ENCODE results near the gene FARP2. TPM values are rescaled to one million over a fixed set of nuclear protein-coding genes. Genes with fewer than 3 reads are reported as not detected.

The FARP2 gene
- total and polyA plus RNA-seq, 2 of the 13 experiments (the other 11 are each of a cell fraction or from before 2014, with no cell fraction given), result 28.0 to 45.4 TPM

DNA sequence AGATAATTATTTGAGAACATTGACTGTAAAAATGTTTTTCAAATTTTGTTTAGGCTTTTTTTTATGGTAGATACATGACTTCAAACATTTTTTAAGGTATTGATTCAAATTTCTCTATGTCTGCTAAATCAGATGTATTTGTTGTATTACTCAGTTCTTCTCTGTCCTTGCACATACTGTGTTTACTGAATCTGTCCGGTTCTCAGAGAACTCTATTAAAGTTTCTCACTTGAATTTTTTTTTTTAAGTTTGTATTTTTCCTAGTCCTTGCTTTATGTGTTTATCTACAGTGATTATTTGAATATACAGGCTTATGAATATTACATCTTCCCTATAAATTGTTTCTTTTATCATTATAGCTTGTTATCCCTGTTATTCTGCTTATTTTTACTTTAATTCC is 35.1 kb upstream of the FARP2 start:
- no peak for FAIRE-seq
- ChIA-PET POLR2A (interaction anchor here (2.3 kb wide), 1 partner anchor 30 kb away, joined by 6 read pairs; no protein-coding TSS in a partner anchor), CTCF (ENCODE audit: low intra/inter-chr PET ratio, low total read pairs) (no interaction called here)
- no peaks in the 10 kb centered on the region for H3K9me3 ChIP-seq (ENCODE audit: low read length)
- H3K27me3 ChIP-seq (ENCODE audit: control insufficient read depth in 1 of 2, insufficient read depth in 2 of 2, low read length in 2 of 2), result no peaks in the 10 kb centered on the region; a peak in 1 of 5 replicates
- intact Hi-C loops (cut with micrococcal nuclease; ENCODE audit: unreplicated experiment) (no loop called here), in situ Hi-C loops (cut with HindIII; ENCODE audit: extremely low pct_ligation_motif_present, low pct_unique_long_range_greater_than_20kb) (no loop called here)
- DNase-seq (ENCODE audit: low spot score), result no peak
- H2AFZ ChIP-seq (ENCODE audit: low read length), result no peak overlapping the region
- H3K36me3 ChIP-seq (replicated peaks in 1 of 2; ENCODE audit: control insufficient read depth in 1 of 2, insufficient read depth in 2 of 2, low read length in 2 of 2), result peaks cover 0 to 26% of the 10 kb centered on the region in 2 experiments; a peak in 4 of 5 replicates
- WGBS (ENCODE audit: low lambda C conversion rate), result 45% methylated on average over 1 of the region's 1 CpG
- peaks cover 100% of the 10 kb centered on the region for H3K79me2 ChIP-seq (ENCODE audit: insufficient read depth, low read length)
- peak overlapping the region; percentile 13; the same call in 1 of the 2 replicates for H3K9ac ChIP-seq (ENCODE audit: insufficient read depth, low read depth, low read length)
- peak overlapping the region; percentile 98 for H3K4me2 ChIP-seq (ENCODE audit: low read depth, low read length)
- TF ChIP-seq RCOR2 (CRISPR knock-in tag; IDR thresholded peaks at IDR 0.05), result no peak
- 0 out of 2 replicates have a peak, but pooled peaks have one; percentile 23 for TF ChIP-seq RBFOX2 (IDR thresholded peaks at IDR 0.05; ENCODE audit: low read depth, low read length)
- no TSS peak for BruUV-seq (replicated peaks)
- H3K27ac ChIP-seq (ENCODE audit: extremely low read length, insufficient read depth, low read length), result no peak overlapping the region
- peaks cover 90% of the 10 kb centered on the region for H4K20me1 ChIP-seq (ENCODE audit: insufficient read depth, low read length)
- no peak for ATAC-seq
- peak overlapping the region in 1 of 3 experiments; percentile 23; a peak in 2 of 6 replicates for H3K4me3 ChIP-seq (replicated peaks in 1 of 3; ENCODE audit: insufficient read depth in 1 of 3, low read depth in 2 of 3, low read length in 3 of 3)
- peaks cover 75% of the 10 kb centered on the region for H3K4me1 ChIP-seq (ENCODE audit: insufficient read depth, low read length)

DNA sequence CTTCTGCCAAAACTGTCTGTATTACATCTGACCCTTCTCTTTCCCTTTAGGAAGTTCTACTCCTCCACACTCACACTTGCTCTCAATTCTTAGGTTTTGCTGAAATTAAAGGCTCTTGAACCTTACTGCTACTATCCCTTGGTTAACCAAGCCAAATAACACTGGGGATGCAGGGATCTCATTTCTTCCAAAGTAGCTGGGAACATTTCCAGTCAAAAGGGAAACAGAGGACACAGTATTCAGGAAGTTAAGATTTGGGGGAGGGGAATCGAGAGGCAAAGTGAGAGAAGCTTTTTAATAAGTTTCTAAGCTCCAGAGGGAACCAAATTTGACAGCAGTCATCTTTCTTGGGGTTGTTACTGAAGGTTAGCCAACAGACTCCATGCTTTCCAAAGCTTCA is 34.2 kb upstream of the FARP2 start:
- H3K27me3 ChIP-seq (ENCODE audit: control insufficient read depth in 1 of 2, insufficient read depth in 2 of 2, low read length in 2 of 2), result no peaks in the 10 kb centered on the region; a peak in 1 of 5 replicates
- no peak for ATAC-seq
- no peak overlapping the region for H3K9ac ChIP-seq (ENCODE audit: insufficient read depth, low read depth, low read length)
- H3K9me3 ChIP-seq (ENCODE audit: low read length), result no peaks in the 10 kb centered on the region
- FAIRE-seq, result no peak
- no peak overlapping the region for H2AFZ ChIP-seq (ENCODE audit: low read length)
- CTCF ChIA-PET (ENCODE audit: low intra/inter-chr PET ratio, low total read pairs), result no interaction called here
- WGBS (ENCODE audit: low lambda C conversion rate), result 93% methylated on average over 1 of the region's 1 CpG
- H3K79me2 ChIP-seq (ENCODE audit: insufficient read depth, low read length), result peaks cover 98% of the 10 kb centered on the region
- peaks cover 4 to 34% of the 10 kb centered on the region in 2 experiments for H3K36me3 ChIP-seq (replicated peaks in 1 of 2; ENCODE audit: control insufficient read depth in 1 of 2, insufficient read depth in 2 of 2, low read length in 2 of 2)
- no peak overlapping the region for H3K4me3 ChIP-seq (replicated peaks in 1 of 3; ENCODE audit: insufficient read depth in 1 of 3, low read depth in 2 of 3, low read length in 3 of 3)
- H4K20me1 ChIP-seq (ENCODE audit: insufficient read depth, low read length), result peaks cover 83% of the 10 kb centered on the region
- no peak overlapping the region for H3K4me2 ChIP-seq (ENCODE audit: low read depth, low read length)
- in situ Hi-C loops (cut with HindIII; ENCODE audit: extremely low pct_ligation_motif_present, low pct_unique_long_range_greater_than_20kb), result no loop called here
- POLR2A ChIA-PET, result interaction anchor here (2.3 kb wide), 1 partner anchor 29 kb away, joined by 6 read pairs; no protein-coding TSS in a partner anchor
- H3K27ac ChIP-seq (ENCODE audit: extremely low read length, insufficient read depth, low read length), result no peak overlapping the region
- DNase-seq (ENCODE audit: low spot score), result no peak
- intact Hi-C loops (cut with micrococcal nuclease; ENCODE audit: unreplicated experiment), result no loop called here
- TF ChIP-seq, protein P1, sequence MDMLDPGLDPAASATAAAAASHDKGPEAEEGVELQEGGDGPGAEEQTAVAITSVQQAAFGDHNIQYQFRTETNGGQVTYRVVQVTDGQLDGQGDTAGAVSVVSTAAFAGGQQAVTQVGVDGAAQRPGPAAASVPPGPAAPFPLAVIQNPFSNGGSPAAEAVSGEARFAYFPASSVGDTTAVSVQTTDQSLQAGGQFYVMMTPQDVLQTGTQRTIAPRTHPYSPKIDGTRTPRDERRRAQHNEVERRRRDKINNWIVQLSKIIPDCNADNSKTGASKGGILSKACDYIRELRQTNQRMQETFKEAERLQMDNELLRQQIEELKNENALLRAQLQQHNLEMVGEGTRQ (IDR thresholded peaks at IDR 0.05; ENCODE audit: low read depth, low read length), result no peak
- TF ChIP-seq, protein P1 (CRISPR knock-in tag; IDR thresholded peaks at IDR 0.05; ENCODE audit: borderline replicate concordance), result no peak
- TF ChIP-seq U2AF1 (optimal IDR thresholded peaks at IDR 0.05; ENCODE audit: low read depth, low read length) (no peak), ZNF672 (CRISPR knock-in tag; IDR thresholded peaks at IDR 0.05) (no peak), ZKSCAN1 (IDR thresholded peaks at IDR 0.05; ENCODE audit: low read length) (no peak)
- no TSS peak for BruUV-seq (replicated peaks)
- H3K4me1 ChIP-seq (ENCODE audit: insufficient read depth, low read length), result peaks cover 74% of the 10 kb centered on the region

Measured in HepG2 (cell line).